ENCODE measurements around the gene TBC1D21. TPM values are rescaled to one million over a fixed set of nuclear protein-coding genes. Genes with fewer than 3 reads are reported as not detected.

The TBC1D21 gene
- total RNA-seq, 2 experiments from 2014 or later: not detected

GRCh38 chr15:73889762-73890124 is 16.4 kb downstream of the TBC1D21 start:
- H3K27ac Mint-ChIP-seq: no peak overlapping the region
- ChIA-PET POLR2A (no interaction called here), CTCF (interaction anchor here (0.7 to 0.9 kb wide), 2 partner anchors 12 to 34 kb away, joined by 3 to 4 read pairs; no protein-coding TSS in a partner anchor)
- H3K27me3 Mint-ChIP-seq: peaks cover 4% of the 10 kb centered on the region
- H3K36me3 Mint-ChIP-seq (ENCODE audit: low read depth): no peaks in the 10 kb centered on the region
- ATAC-seq: no peak
- no peaks in the 10 kb centered on the region for H3K4me1 Mint-ChIP-seq
- intact Hi-C loops (cut with DNase I, micrococcal nuclease): no loop called here
- H3K4me3 Mint-ChIP-seq: no peak overlapping the region
- no peaks in the 10 kb centered on the region for H3K9me3 Mint-ChIP-seq (ENCODE audit: low read depth)
- DNase-seq: no peak

DNA sequence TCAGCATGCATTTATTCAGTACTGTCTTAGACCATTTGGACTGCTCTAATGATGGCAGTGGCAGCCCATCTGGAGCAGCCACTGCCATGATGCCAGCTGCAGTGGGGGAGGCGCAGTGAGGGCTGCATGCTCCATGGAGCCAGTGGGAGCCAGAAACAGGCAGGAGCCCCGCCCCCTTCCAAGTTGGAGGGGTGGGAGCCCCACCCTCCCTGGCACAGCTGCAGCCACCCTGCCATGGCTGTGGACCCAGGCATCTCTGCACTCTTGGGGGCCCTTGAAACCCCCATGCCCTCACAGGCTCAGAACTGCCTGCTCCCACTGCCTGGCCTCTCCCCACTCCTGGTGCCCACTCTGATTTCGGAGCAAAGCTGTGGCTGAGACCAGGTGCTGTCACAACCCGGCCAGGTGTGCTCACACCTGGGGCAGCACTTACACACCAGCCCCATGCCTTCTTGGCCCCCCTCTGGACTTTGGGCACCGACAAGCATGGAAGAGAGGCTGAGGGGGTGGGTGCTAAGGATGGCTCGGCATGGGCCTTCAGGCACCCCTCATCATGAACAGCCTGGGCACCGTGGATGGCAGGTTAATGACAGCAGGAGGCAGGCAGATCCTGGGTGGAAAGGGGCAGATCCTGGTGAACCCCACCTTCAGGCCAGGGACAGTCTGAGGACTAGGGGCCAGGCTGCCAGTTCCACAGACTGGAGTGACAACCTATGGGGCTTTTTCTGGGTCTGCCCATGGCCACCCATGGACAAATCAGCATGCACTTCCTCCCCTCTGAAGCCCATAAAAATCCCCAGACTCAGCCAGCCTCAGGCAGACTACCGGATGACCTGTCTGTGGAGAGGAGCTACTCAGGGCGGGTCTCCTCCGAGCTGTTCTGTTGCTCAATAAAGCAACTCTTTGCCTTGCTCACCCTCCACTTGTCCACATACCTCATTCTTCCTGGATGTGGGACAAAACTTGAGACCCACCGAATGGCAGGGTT is 18.3 kb downstream of the TBC1D21 start:
- no peaks in the 10 kb centered on the region for H3K4me1 Mint-ChIP-seq
- no peak for ATAC-seq
- DNase-seq: no peak
- intact Hi-C loops (cut with DNase I, micrococcal nuclease): no loop called here
- H3K27me3 Mint-ChIP-seq: peaks cover 4% of the 10 kb centered on the region
- H3K9me3 Mint-ChIP-seq (ENCODE audit: low read depth): no peaks in the 10 kb centered on the region
- H3K36me3 Mint-ChIP-seq (ENCODE audit: low read depth): no peaks in the 10 kb centered on the region
- H3K4me3 Mint-ChIP-seq: no peak overlapping the region
- H3K27ac Mint-ChIP-seq: no peak overlapping the region
- CTCF ChIA-PET: interaction anchor here (2.0 kb wide), 1 partner anchor 17 kb away, joined by 9 read pairs; no protein-coding TSS in a partner anchor
- POLR2A ChIA-PET: no interaction called here

- intact Hi-C loops (cut with DNase I, micrococcal nuclease): no loop called here
- no peaks in the 10 kb centered on the region for H3K36me3 Mint-ChIP-seq (ENCODE audit: low read depth)
- H3K4me1 Mint-ChIP-seq: no peaks in the 10 kb centered on the region
- no peaks in the 10 kb centered on the region for H3K9me3 Mint-ChIP-seq (ENCODE audit: low read depth)
- POLR2A ChIA-PET: no interaction called here
- no peak overlapping the region for H3K4me3 Mint-ChIP-seq
- H3K27me3 Mint-ChIP-seq: peaks cover 4% of the 10 kb centered on the region
- DNase-seq (no peak), ATAC-seq (no peak)
- CTCF ChIA-PET: interaction anchor here (0.7 to 2.0 kb wide), 4 partner anchors 14 to 292 kb away, joined by 3 to 9 read pairs (median 6); no protein-coding TSS in a partner anchor
- H3K27ac Mint-ChIP-seq: no peak overlapping the region
Observed at GRCh38 chr15:73892446-73893226, 19.3 kb downstream of the TBC1D21 start.

DNA sequence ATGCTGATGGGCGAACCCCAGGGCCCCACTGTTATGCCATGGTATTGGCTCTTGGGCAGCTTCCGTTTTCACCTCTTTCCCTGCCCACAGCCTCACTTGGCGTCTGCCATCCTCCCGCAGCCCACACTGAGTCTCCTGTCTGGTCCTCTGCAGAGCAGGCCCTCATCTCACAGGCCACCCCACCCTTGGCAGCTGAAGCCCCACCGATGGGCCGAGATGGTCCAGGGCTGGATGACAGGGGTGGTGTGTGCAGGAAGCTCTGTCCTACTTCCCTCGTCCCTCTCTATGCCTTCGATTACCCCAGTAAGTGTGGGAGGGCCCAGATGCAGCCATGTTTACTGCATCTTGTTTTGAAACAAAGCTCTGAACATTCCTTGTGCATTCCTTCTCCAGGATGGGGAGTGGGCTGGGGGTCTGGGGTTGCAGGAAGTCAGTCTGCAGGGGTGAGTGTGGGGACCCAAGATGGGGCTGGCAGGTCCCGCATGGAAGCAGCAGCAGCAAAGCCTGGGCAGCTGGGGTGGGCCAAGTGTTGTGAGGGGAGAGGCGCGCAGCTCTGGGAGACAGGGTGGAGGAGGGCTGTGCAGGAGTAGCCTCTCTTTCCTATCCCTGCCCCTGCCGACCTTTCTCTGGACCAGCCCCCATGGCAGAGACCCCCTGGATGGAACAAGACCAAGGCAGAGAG is 20.9 kb downstream of the TBC1D21 start:
- H3K9me3 Mint-ChIP-seq (ENCODE audit: low read depth): no peaks in the 10 kb centered on the region
- no peak overlapping the region for H3K27ac Mint-ChIP-seq
- peaks cover 2% of the 10 kb centered on the region for H3K27me3 Mint-ChIP-seq
- H3K4me1 Mint-ChIP-seq: no peaks in the 10 kb centered on the region
- ChIA-PET POLR2A (no interaction called here), CTCF (interaction anchor here (0.9 to 1.8 kb wide), 6 partner anchors 9 to 28 kb away, joined by 3 to 7 read pairs (median 6); partner anchors contain the start of gene TBC1D21)
- no peak overlapping the region for H3K4me3 Mint-ChIP-seq
- H3K36me3 Mint-ChIP-seq (ENCODE audit: low read depth): no peaks in the 10 kb centered on the region
- DNase-seq: no peak
- intact Hi-C loops (cut with DNase I, micrococcal nuclease): no loop called here
- no peak for ATAC-seq

- no peaks in the 10 kb centered on the region for H3K4me1 Mint-ChIP-seq
- POLR2A ChIA-PET: no interaction called here
- no peaks in the 10 kb centered on the region for H3K27me3 Mint-ChIP-seq
- H3K9me3 Mint-ChIP-seq (ENCODE audit: low read depth): no peaks in the 10 kb centered on the region
- intact Hi-C loops (cut with DNase I, micrococcal nuclease): loop anchor here in 1 of 2 experiments (1.0 kb wide), 3 partner anchors 11 to 67 kb away; no protein-coding TSS in a partner anchor
- ATAC-seq (peak; percentile 95), DNase-seq (peak; percentile 85)
- H3K27ac Mint-ChIP-seq: no peak overlapping the region
- H3K4me3 Mint-ChIP-seq: no peak overlapping the region
- CTCF ChIA-PET: interaction anchor here (0.6 to 3.7 kb wide), 12 partner anchors 10 to 121 kb away, joined by 3 to 24 read pairs (median 4); no protein-coding TSS in a partner anchor
- H3K36me3 Mint-ChIP-seq (ENCODE audit: low read depth): no peaks in the 10 kb centered on the region
Observed at GRCh38 chr15:73897441-73898261, 24.3 kb downstream of the TBC1D21 start.

- Mint-ChIP-seq H3K36me3 (ENCODE audit: low read depth) (no peaks in the 10 kb centered on the region), H3K4me3 (no peak overlapping the region), H3K9me3 (ENCODE audit: low read depth) (no peaks in the 10 kb centered on the region), H3K27me3 (no peaks in the 10 kb centered on the region), H3K27ac (no peak overlapping the region), H3K4me1 (no peaks in the 10 kb centered on the region)
- DNase-seq: no peak
- CTCF ChIA-PET: interaction anchor here (0.6 to 3.7 kb wide), 5 partner anchors 8 to 797 kb away, joined by 3 to 24 read pairs (median 3); no protein-coding TSS in a partner anchor
- ATAC-seq: no peak
- intact Hi-C loops (cut with DNase I, micrococcal nuclease): no loop called here
- POLR2A ChIA-PET: interaction anchor here (0.6 kb wide), 1 partner anchor 11 kb away, joined by 3 read pairs; no protein-coding TSS in a partner anchor
Observed at GRCh38 chr15:73899197-73900094, 26.1 kb downstream of the TBC1D21 start.

GRCh38 chr15:73900095-73900712 is 26.8 kb downstream of the TBC1D21 start:
- CTCF ChIA-PET: interaction anchor here (1.0 to 3.7 kb wide), 4 partner anchors 8 to 25 kb away, joined by 3 to 24 read pairs (median 4); no protein-coding TSS in a partner anchor

DNA sequence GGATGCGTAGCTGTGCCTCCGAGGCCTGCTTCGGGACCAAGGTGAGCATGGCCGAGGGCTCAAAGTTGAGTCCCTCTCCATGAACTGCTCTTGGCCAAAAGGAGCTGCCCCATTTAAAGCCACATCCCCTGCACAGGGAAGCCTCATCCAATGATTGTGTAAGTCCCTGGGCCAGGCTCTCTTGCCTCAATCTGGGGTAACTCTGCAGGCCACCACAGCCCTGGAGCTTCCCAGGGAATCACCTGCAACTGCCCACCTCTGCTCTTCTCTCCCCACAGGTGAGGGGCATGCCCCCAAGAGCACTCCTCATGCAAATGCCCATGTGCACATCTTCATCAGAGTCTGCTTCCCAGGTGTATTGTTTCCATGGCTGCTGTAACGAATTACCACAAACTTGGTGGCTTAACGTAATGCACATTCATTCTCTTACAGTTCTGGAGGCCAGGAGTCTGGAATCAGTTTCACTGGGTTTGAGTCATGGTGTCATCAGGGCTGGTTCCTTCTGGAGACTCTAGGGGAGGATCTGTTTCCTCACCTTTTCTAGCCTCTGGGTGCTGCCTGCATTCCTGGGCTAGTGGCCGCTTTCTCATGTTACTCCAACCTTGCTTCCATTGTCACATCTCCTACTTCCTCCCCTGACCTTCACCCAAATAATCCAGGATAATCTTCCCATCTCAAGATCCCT is 27.9 kb downstream of the TBC1D21 start:
- no peaks in the 10 kb centered on the region for H3K9me3 Mint-ChIP-seq (ENCODE audit: low read depth)
- no peak overlapping the region for H3K27ac Mint-ChIP-seq
- no peaks in the 10 kb centered on the region for H3K4me1 Mint-ChIP-seq
- ChIA-PET POLR2A (no interaction called here), CTCF (interaction anchor here (1.0 kb wide), 2 partner anchors 10 to 11 kb away, joined by 3 to 4 read pairs; no protein-coding TSS in a partner anchor)
- no peak for ATAC-seq
- intact Hi-C loops (cut with DNase I, micrococcal nuclease): no loop called here
- DNase-seq: no peak
- H3K36me3 Mint-ChIP-seq (ENCODE audit: low read depth): no peaks in the 10 kb centered on the region
- no peak overlapping the region for H3K4me3 Mint-ChIP-seq
- no peaks in the 10 kb centered on the region for H3K27me3 Mint-ChIP-seq

More at GRCh38 chr15:73900095-73900712, 26.8 kb downstream of the TBC1D21 start:
- no peaks in the 10 kb centered on the region for H3K9me3 Mint-ChIP-seq (ENCODE audit: low read depth)
- H3K4me3 Mint-ChIP-seq: no peak overlapping the region
- H3K27ac Mint-ChIP-seq: no peak overlapping the region
- POLR2A ChIA-PET: no interaction called here
- no peaks in the 10 kb centered on the region for H3K36me3 Mint-ChIP-seq (ENCODE audit: low read depth)
- no peak for ATAC-seq
- intact Hi-C loops (cut with DNase I, micrococcal nuclease): no loop called here
- H3K4me1 Mint-ChIP-seq: no peaks in the 10 kb centered on the region
- no peak for DNase-seq
- no peaks in the 10 kb centered on the region for H3K27me3 Mint-ChIP-seq

Measured in activated CD4-positive, alpha-beta T cell treated with anti-CD3 and anti-CD28 coated beads for 36 hours (primary cell).